Skeletal muscle cell (primary cell): ENCODE results near the gene ADAMTS12.

Experiments
- DNase-seq: peaks from one replicate; pipeline ENCODE4 v3.0.0-alpha.2; 2010; ENCODE audit warnings: low read depth
- H3K4me3 ChIP-seq: 2 replicates; pipeline ENCODE4 v1.5.1; 2011; ENCODE audit warnings: low read depth, mild to moderate bottlenecking, control low read depth, low read length, moderate library complexity

Gene ADAMTS12

GRCh38 chr5:33824516-33825195, 67.1 kb downstream of the ADAMTS12 start:
- peak; percentile 81 for DNase-seq

GRCh38 chr5:33817301-33817700, 74.5 kb downstream of the ADAMTS12 start:
- no peak for DNase-seq
- no peak overlapping the region for H3K4me3 ChIP-seq

More at GRCh38 chr5:33824516-33825195, 67.1 kb downstream of the ADAMTS12 start:
- H3K4me3 ChIP-seq: no peak overlapping the region

GRCh38 chr5:33816791-33817190, 75.0 kb downstream of the ADAMTS12 start:
- no peak for DNase-seq
- H3K4me3 ChIP-seq: no peak overlapping the region

- DNase-seq: no peak
- no peak overlapping the region for H3K4me3 ChIP-seq
Observed at GRCh38 chr5:33812746-33813145, 79.0 kb downstream of the ADAMTS12 start.

- no peak for DNase-seq
- H3K4me3 ChIP-seq: no peak overlapping the region
Observed at GRCh38 chr5:33810491-33811120, 81.2 kb downstream of the ADAMTS12 start.

GRCh38 chr5:33809936-33810335, 81.9 kb downstream of the ADAMTS12 start:
- DNase-seq: no peak
- no peak overlapping the region for H3K4me3 ChIP-seq

- H3K4me3 ChIP-seq: no peak overlapping the region
- no peak for DNase-seq
Observed at GRCh38 chr5:33808699-33809098, 83.1 kb downstream of the ADAMTS12 start.

- no peak overlapping the region for H3K4me3 ChIP-seq
- no peak for DNase-seq
Observed at GRCh38 chr5:33807771-33808170, 84.0 kb downstream of the ADAMTS12 start.

GRCh38 chr5:33806738-33807442, 84.9 kb downstream of the ADAMTS12 start:
- no peak for DNase-seq
- H3K4me3 ChIP-seq: no peak overlapping the region

- no peak overlapping the region for H3K4me3 ChIP-seq
Observed at GRCh38 chr5:33801292-33801691, 90.5 kb downstream of the ADAMTS12 start.

GRCh38 chr5:33800241-33800950, 91.4 kb downstream of the ADAMTS12 start:
- H3K4me3 ChIP-seq: no peak overlapping the region
- DNase-seq: no peak

More at GRCh38 chr5:33801292-33801691, 90.5 kb downstream of the ADAMTS12 start:
- no peak for DNase-seq

- DNase-seq: no peak
- H3K4me3 ChIP-seq: no peak overlapping the region
Observed at GRCh38 chr5:33795496-33795895, 96.3 kb downstream of the ADAMTS12 start.

GRCh38 chr5:33794550-33795181, 97.1 kb downstream of the ADAMTS12 start:
- DNase-seq: no peak
- H3K4me3 ChIP-seq: peak overlapping the region; percentile 26

- DNase-seq: no peak
- H3K4me3 ChIP-seq: peak overlapping the region; percentile 26
Observed at GRCh38 chr5:33793836-33794549, 97.8 kb downstream of the ADAMTS12 start.

- DNase-seq: no peak
- H3K4me3 ChIP-seq: peak overlapping the region; percentile 26
Observed at GRCh38 chr5:33793276-33793675, 98.5 kb downstream of the ADAMTS12 start.

- no peak for DNase-seq
- no peak overlapping the region for H3K4me3 ChIP-seq
Observed at GRCh38 chr5:33792559-33792958, 99.2 kb downstream of the ADAMTS12 start.

GRCh38 chr5:33789567-33789957, 102.2 kb downstream of the ADAMTS12 start:
- no peak overlapping the region for H3K4me3 ChIP-seq

GRCh38 chr5:33788922-33789566, 102.7 kb downstream of the ADAMTS12 start:
- DNase-seq: peak; percentile 98
- no peak overlapping the region for H3K4me3 ChIP-seq

More at GRCh38 chr5:33789567-33789957, 102.2 kb downstream of the ADAMTS12 start:
- DNase-seq: no peak
